HEK293 (cell line): Measurements from ENCODE around the gene ARHGAP33.

Experiments
- AEBP2 ChIP-seq: fragments of 450-650 bp; formaldehyde crosslinking; IDR thresholded peaks from 2 replicates; pipeline ENCODE4 v1.5.1; 2016; ENCODE audit warnings: missing biosample characterization, missing genetic modification characterization, borderline replicate concordance
- EGR2 ChIP-seq: fragments of 450-650 bp; formaldehyde crosslinking; IDR thresholded peaks from 2 replicates; pipeline ENCODE4 v1.5.1; 2016; ENCODE audit warnings: low read depth, missing biosample characterization, missing genetic modification characterization
- FEZF1 ChIP-seq: fragments of 450-650 bp; formaldehyde crosslinking; IDR thresholded peaks from 2 replicates; pipeline ENCODE4 v1.5.1; 2016; ENCODE audit warnings: missing biosample characterization, missing genetic modification characterization
- KLF16 ChIP-seq: fragments of 450-650 bp; formaldehyde crosslinking; IDR thresholded peaks from 2 replicates; pipeline ENCODE4 v1.5.1; 2017; ENCODE audit warnings: missing biosample characterization, missing genetic modification characterization
- KLF8 ChIP-seq: fragments of 450-650 bp; formaldehyde crosslinking; IDR thresholded peaks from 2 replicates; pipeline ENCODE4 v1.5.1; 2016; ENCODE audit warnings: missing biosample characterization, missing genetic modification characterization
- ZBTB10 ChIP-seq: fragments of 450-650 bp; formaldehyde crosslinking; IDR thresholded peaks from 2 replicates; pipeline ENCODE4 v1.5.1; 2016; ENCODE audit warnings: missing biosample characterization, missing genetic modification characterization
- ZBTB20 ChIP-seq: fragments of 450-650 bp; formaldehyde crosslinking; IDR thresholded peaks from 2 replicates; pipeline ENCODE4 v1.5.1; 2016; ENCODE audit warnings: missing biosample characterization, missing genetic modification characterization
- ZBTB7A ChIP-seq: fragments of 450-650 bp; formaldehyde crosslinking; IDR thresholded peaks from 2 replicates; pipeline ENCODE4 v1.5.1; 2016; ENCODE audit warnings: low read depth, missing biosample characterization, missing genetic modification characterization
- ZEB2 ChIP-seq: fragments of 450-650 bp; formaldehyde crosslinking; IDR thresholded peaks from 2 replicates; pipeline ENCODE4 v1.5.1; 2016; ENCODE audit warnings: missing biosample characterization, missing genetic modification characterization
- ZIC2 ChIP-seq: fragments of 450-650 bp; formaldehyde crosslinking; IDR thresholded peaks from 2 replicates; pipeline ENCODE4 v1.5.1; 2016; ENCODE audit warnings: missing biosample characterization, missing genetic modification characterization
- ZNF174 ChIP-seq: fragments of 450-650 bp; formaldehyde crosslinking; IDR thresholded peaks from 2 replicates; pipeline ENCODE4 v1.5.0; 2017; ENCODE audit warnings: missing biosample characterization, mild to moderate bottlenecking, missing genetic modification characterization
- ZNF202 ChIP-seq: fragments of 450-650 bp; formaldehyde crosslinking; IDR thresholded peaks from 2 replicates; pipeline ENCODE4 v1.5.1; 2016; ENCODE audit warnings: missing biosample characterization, missing genetic modification characterization, borderline replicate concordance
- ZNF211 ChIP-seq: fragments of 450-650 bp; formaldehyde crosslinking; IDR thresholded peaks from 2 replicates; pipeline ENCODE4 v1.5.1; 2016; ENCODE audit warnings: low read depth, missing biosample characterization, missing genetic modification characterization
- ZNF24 ChIP-seq: fragments of 450-650 bp; formaldehyde crosslinking; IDR thresholded peaks from 2 replicates; pipeline ENCODE4 v1.5.1; 2016; ENCODE audit warnings: missing biosample characterization, missing genetic modification characterization
- ZNF335 ChIP-seq: fragments of 450-650 bp; formaldehyde crosslinking; conservative IDR thresholded peaks from 2 replicates; pipeline ENCODE4 v1.5.1; 2016; ENCODE audit warnings: missing biosample characterization, missing genetic modification characterization
- ZNF366 ChIP-seq: fragments of 450-650 bp; formaldehyde crosslinking; conservative IDR thresholded peaks from 2 replicates; pipeline ENCODE4 v1.5.1; 2016; ENCODE audit warnings: missing biosample characterization, missing genetic modification characterization
- ZNF394 ChIP-seq: fragments of 450-650 bp; formaldehyde crosslinking; IDR thresholded peaks from 2 replicates; pipeline ENCODE4 v1.5.1; 2016; ENCODE audit warnings: missing biosample characterization, missing genetic modification characterization, mild to moderate bottlenecking, moderate library complexity, borderline replicate concordance
- ZNF473 ChIP-seq: fragments of 450-650 bp; formaldehyde crosslinking; IDR thresholded peaks from 2 replicates; pipeline ENCODE4 v1.5.1; 2017; ENCODE audit warnings: missing biosample characterization, missing genetic modification characterization
- ZNF501 ChIP-seq: fragments of 450-650 bp; formaldehyde crosslinking; IDR thresholded peaks from 2 replicates; pipeline ENCODE4 v1.5.1; 2016; ENCODE audit warnings: missing biosample characterization, missing genetic modification characterization
- ZNF530 ChIP-seq: fragments of 450-650 bp; formaldehyde crosslinking; IDR thresholded peaks from 2 replicates; pipeline ENCODE4 v1.5.1; 2016; ENCODE audit warnings: low read depth, missing biosample characterization, missing genetic modification characterization
- ZNF558 ChIP-seq: fragments of 450-650 bp; formaldehyde crosslinking; IDR thresholded peaks from 2 replicates; pipeline ENCODE4 v1.5.1; 2016; ENCODE audit warnings: missing biosample characterization, missing genetic modification characterization
- ZNF596 ChIP-seq: fragments of 450-650 bp; IDR thresholded peaks from 2 replicates; pipeline ENCODE4 v1.5.0; 2018; ENCODE audit warnings: missing biosample characterization, mild to moderate bottlenecking, missing genetic modification characterization, moderate library complexity
- ZNF610 ChIP-seq: fragments of 450-650 bp; formaldehyde crosslinking; IDR thresholded peaks from 2 replicates; pipeline ENCODE4 v1.5.1; 2016; ENCODE audit warnings: missing biosample characterization, missing genetic modification characterization, borderline replicate concordance
- ZNF658 ChIP-seq: fragments of 450-650 bp; formaldehyde crosslinking; IDR thresholded peaks from 2 replicates; pipeline ENCODE4; 2016; ENCODE audit warnings: missing biosample characterization, missing genetic modification characterization
- ZNF664 ChIP-seq: fragments of 450-650 bp; formaldehyde crosslinking; IDR thresholded peaks from 2 replicates; pipeline ENCODE4 v1.5.1; 2016; ENCODE audit warnings: missing biosample characterization, missing genetic modification characterization
- ZSCAN4 ChIP-seq: fragments of 450-650 bp; formaldehyde crosslinking; IDR thresholded peaks from 2 replicates; pipeline ENCODE4 v1.5.1; 2017; ENCODE audit warnings: missing biosample characterization, missing genetic modification characterization
- ZXDB ChIP-seq: fragments of 450-650 bp; formaldehyde crosslinking; IDR thresholded peaks from 2 replicates; pipeline ENCODE4 v1.5.1; 2016; ENCODE audit warnings: missing biosample characterization, missing genetic modification characterization
- TF ChIP-seq, protein P1 (sequence below): fragments of 450-650 bp; formaldehyde crosslinking; IDR thresholded peaks from 2 replicates; pipeline ENCODE4; 2016; ENCODE audit warnings: missing biosample characterization, missing genetic modification characterization
- TF ChIP-seq, protein P2 (sequence below): fragments of 450-650 bp; formaldehyde crosslinking; IDR thresholded peaks from 2 replicates; pipeline ENCODE4 v1.5.1; 2016; ENCODE audit warnings: missing biosample characterization, missing genetic modification characterization
- TF ChIP-seq, protein P3 (sequence below): fragments of 450-650 bp; formaldehyde crosslinking; IDR thresholded peaks from 2 replicates; pipeline ENCODE4 v1.5.1; 2016; ENCODE audit warnings: missing biosample characterization, missing genetic modification characterization

Gene ARHGAP33

GRCh38 chr19:35757231-35757748 is 18.1 kb upstream of the ARHGAP33 start (continued):
- TF ChIP-seq ZSCAN4 (tag by site-specific recombination) (0 out of 2 replicates have a peak, but pooled peaks have one; percentile 44), ZNF473 (tag by site-specific recombination) (no peak), ZNF658 (tag by site-specific recombination) (no peak), ZNF174 (no peak), ZNF664 (tag by site-specific recombination) (no peak), ZNF394 (tag by site-specific recombination) (peak; percentile 68; the same call in 1 of the 2 replicates), ZNF202 (no peak), ZNF335 (peak; percentile 89), KLF8 (no peak), ZNF610 (tag by site-specific recombination) (0 out of 2 replicates have a peak, but pooled peaks have one; percentile 33), ZNF211 (no peak), ZIC2 (peak; percentile 90), ZXDB (tag by site-specific recombination) (peak; percentile 46), ZNF596 (tag by site-specific recombination) (peak; percentile 64; the same call in 1 of the 2 replicates), ZBTB10 (tag by site-specific recombination) (peak; percentile 82), AEBP2 (tag by site-specific recombination) (no peak), ZNF558 (tag by site-specific recombination) (0 out of 2 replicates have a peak, but pooled peaks have one; percentile 78), KLF16 (tag by site-specific recombination) (peak; percentile 72), ZNF24 (peak; percentile 56; the same call in 1 of the 2 replicates), EGR2 (tag by site-specific recombination) (no peak), FEZF1 (tag by site-specific recombination) (no peak), ZBTB7A (tag by site-specific recombination) (no peak), ZBTB20 (tag by site-specific recombination) (peak; percentile 89), ZNF501 (tag by site-specific recombination) (peak; percentile 88), ZNF366 (tag by site-specific recombination) (peak; percentile 81), ZEB2 (tag by site-specific recombination) (peak; percentile 42; the same call in 1 of the 2 replicates), ZNF530 (tag by site-specific recombination) (no peak)
- TF ChIP-seq, protein P1, sequence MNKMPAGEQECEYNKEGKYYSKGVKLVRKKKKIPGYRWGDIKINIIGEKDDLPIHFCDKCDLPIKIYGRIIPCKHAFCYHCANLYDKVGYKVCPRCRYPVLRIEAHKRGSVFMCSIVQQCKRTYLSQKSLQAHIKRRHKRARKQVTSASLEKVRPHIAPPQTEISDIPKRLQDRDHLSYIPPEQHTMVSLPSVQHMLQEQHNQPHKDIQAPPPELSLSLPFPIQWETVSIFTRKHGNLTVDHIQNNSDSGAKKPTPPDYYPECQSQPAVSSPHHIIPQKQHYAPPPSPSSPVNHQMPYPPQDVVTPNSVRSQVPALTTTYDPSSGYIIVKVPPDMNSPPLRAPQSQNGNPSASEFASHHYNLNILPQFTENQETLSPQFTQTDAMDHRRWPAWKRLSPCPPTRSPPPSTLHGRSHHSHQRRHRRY (tag by site-specific recombination): 0 out of 2 replicates have a peak, but pooled peaks have one; percentile 15
- TF ChIP-seq, protein P2, sequence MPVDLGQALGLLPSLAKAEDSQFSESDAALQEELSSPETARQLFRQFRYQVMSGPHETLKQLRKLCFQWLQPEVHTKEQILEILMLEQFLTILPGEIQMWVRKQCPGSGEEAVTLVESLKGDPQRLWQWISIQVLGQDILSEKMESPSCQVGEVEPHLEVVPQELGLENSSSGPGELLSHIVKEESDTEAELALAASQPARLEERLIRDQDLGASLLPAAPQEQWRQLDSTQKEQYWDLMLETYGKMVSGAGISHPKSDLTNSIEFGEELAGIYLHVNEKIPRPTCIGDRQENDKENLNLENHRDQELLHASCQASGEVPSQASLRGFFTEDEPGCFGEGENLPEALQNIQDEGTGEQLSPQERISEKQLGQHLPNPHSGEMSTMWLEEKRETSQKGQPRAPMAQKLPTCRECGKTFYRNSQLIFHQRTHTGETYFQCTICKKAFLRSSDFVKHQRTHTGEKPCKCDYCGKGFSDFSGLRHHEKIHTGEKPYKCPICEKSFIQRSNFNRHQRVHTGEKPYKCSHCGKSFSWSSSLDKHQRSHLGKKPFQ (tag by site-specific recombination): no peak
- TF ChIP-seq, protein P3, sequence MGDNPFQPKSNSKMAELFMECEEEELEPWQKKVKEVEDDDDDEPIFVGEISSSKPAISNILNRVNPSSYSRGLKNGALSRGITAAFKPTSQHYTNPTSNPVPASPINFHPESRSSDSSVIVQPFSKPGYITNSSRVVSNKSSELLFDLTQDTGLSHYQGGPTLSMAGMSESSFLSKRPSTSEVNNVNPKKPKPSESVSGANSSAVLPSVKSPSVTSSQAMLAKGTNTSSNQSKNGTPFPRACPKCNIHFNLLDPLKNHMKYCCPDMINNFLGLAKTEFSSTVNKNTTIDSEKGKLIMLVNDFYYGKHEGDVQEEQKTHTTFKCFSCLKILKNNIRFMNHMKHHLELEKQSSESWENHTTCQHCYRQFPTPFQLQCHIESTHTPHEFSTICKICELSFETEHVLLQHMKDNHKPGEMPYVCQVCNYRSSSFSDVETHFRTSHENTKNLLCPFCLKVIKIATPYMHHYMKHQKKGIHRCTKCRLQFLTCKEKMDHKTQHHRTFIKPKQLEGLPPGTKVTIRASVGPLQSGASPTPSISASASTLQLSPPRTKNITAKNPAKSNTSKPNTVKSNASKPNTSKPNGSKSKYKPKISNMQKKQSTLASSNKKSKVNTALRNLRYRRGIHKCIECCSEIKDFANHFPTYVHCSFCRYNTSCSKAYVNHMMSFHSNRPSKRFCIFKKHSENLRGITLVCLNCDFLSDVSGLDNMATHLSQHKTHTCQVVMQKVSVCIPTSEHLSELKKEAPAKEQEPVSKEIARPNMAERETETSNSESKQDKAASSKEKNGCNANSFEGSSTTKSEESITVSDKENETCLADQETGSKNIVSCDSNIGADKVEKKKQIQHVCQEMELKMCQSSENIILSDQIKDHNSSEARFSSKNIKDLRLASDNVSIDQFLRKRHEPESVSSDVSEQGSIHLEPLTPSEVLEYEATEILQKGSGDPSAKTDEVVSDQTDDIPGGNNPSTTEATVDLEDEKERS (tag by site-specific recombination): peak; percentile 75
